Upper lobe of right lung (tissue), 1 donor: ENCODE measurements around the gene BAIAP2L1. TPM values are rescaled to one million over a fixed set of nuclear protein-coding genes. Genes with fewer than 3 reads are reported as not detected.

Source experiments
- ATAC-seq: fragments of 200-7000 bp; cut with Tn5 transposase; one replicate; pipeline ENCODE4 v1.9.1; 2020; ENCODE audit warnings: mild to moderate bottlenecking, moderate library complexity
- DNase-seq: peaks from one replicate; pipeline ENCODE4 v3.0.0-alpha.2; 2020
- H3K27ac ChIP-seq: fragments of 200-600 bp; one replicate; pipeline ENCODE4 v1.8.0; 2022
- H3K27me3 ChIP-seq: fragments of 200-600 bp; one replicate; pipeline ENCODE4 v1.8.0; 2022; ENCODE audit warnings: mild to moderate bottlenecking
- H3K36me3 ChIP-seq: fragments of 200-600 bp; one replicate; pipeline ENCODE4 v1.8.0; 2022
- H3K4me1 ChIP-seq: fragments of 200-600 bp; one replicate; pipeline ENCODE4 v1.8.0; 2022
- H3K4me3 ChIP-seq: fragments of 200-600 bp; one replicate; pipeline ENCODE4 v1.8.0; 2022; ENCODE audit warnings: mild to moderate bottlenecking
- H3K9me3 ChIP-seq: fragments of 200-600 bp; one replicate; pipeline ENCODE4 v1.8.0; 2022
- intact Hi-C: fragments of 100-400 bp; cut with DNase I; formaldehyde crosslinking; loops from one replicate; pipeline ENCODE4 v1.11.0; 2022
- total RNA-seq: library from RNA; stranded (reverse); fragmentation: NEBNext Ultra II Directional; extraction: Animal tissue kit (Norgen Biotek cat#: 25700); gene quantifications from one replicate; pipeline ENCODE4 v1.2.1, GENCODE V29; 2021
- TF ChIP-seq, protein P1 (sequence below): fragments of 200-600 bp; IDR thresholded peaks from one replicate; pipeline ENCODE4 v1.8.0; 2022; ENCODE audit warnings: antibody characterized with exemption
- donor health status: DM: no; HTN: yes; CAD: no; lungs with severe emphysema.

Gene BAIAP2L1
- total RNA-seq, 1 donor from 2014 or later, result 22.9 TPM

DNA sequence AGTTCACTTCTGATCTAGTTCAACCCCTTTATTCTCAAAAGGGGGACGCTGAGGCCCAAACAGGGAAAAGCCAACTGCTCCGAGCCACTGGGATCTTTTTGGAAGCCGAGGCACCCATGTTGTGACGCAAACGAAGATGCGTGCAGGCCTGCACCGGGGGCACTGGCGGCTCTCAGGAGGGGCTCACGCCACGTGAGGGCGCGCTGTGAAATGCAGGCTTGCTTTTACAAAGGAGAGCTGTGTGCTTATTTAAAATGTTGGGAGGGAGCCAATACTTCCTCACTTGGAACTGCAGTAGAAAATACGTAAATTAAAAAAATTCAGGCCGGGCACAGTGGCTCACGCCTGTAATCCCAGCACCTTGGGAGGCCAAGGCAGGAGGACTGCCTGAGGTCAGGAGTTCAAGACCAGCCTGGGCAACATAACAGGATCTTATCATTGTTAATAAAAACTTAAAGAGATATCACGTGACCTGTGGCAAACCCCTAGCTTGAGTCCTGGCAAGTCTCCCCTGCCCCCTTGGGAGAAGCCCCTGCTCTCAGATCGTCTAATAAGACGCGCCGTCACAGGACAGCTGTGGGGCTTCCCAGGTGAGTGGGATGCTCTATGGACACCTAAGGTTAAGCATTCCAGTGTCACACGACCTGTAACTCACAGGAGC lies 103.1 kb downstream of the BAIAP2L1 start:
- H3K4me3 ChIP-seq, result no peak overlapping the region
- no peaks in the 10 kb centered on the region for H3K4me1 ChIP-seq
- TF ChIP-seq, protein P1, sequence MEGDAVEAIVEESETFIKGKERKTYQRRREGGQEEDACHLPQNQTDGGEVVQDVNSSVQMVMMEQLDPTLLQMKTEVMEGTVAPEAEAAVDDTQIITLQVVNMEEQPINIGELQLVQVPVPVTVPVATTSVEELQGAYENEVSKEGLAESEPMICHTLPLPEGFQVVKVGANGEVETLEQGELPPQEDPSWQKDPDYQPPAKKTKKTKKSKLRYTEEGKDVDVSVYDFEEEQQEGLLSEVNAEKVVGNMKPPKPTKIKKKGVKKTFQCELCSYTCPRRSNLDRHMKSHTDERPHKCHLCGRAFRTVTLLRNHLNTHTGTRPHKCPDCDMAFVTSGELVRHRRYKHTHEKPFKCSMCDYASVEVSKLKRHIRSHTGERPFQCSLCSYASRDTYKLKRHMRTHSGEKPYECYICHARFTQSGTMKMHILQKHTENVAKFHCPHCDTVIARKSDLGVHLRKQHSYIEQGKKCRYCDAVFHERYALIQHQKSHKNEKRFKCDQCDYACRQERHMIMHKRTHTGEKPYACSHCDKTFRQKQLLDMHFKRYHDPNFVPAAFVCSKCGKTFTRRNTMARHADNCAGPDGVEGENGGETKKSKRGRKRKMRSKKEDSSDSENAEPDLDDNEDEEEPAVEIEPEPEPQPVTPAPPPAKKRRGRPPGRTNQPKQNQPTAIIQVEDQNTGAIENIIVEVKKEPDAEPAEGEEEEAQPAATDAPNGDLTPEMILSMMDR, result no peak
- DNase-seq, result no peak
- ATAC-seq, result no peak
- no peaks in the 10 kb centered on the region for H3K27me3 ChIP-seq
- H3K9me3 ChIP-seq, result no peaks in the 10 kb centered on the region
- H3K27ac ChIP-seq, result no peak overlapping the region
- peaks cover 33% of the 10 kb centered on the region for H3K36me3 ChIP-seq
- intact Hi-C loops, result loop anchor here (10.0 kb wide), 1 partner anchor 107 kb away; the partner anchor contains the start of gene BAIAP2L1

DNA sequence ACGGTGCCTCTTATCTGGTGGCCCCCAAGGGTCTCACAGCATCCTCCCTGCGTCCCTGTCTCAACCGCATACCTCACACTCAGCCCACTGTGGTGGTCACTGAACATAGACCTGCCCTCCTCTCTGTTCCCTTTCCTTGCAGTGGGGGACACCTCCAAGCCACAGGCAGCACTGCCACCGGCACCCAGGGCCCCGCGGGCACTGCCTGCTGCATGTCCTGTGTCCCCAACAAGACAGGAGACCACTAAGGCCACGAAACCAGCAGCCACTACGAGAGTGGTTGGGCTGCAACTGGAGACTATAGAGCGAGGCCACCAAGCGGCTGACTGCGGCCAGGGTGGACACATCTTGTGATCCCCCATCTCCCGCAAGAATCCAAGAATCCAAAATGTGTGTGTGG lies 104.1 kb downstream of the BAIAP2L1 start:
- Histone ChIP-seq H3K27me3 (no peaks in the 10 kb centered on the region), H3K4me1 (no peaks in the 10 kb centered on the region), H3K9me3 (no peaks in the 10 kb centered on the region), H3K27ac (no peak overlapping the region), H3K4me3 (no peak overlapping the region), H3K36me3 (peaks cover 42% of the 10 kb centered on the region)
- no peak for DNase-seq
- TF ChIP-seq, protein P1, result no peak
- ATAC-seq, result no peak
- intact Hi-C loops, result loop anchor here (10.0 kb wide), 1 partner anchor 108 kb away; the partner anchor contains the start of gene BAIAP2L1

DNA sequence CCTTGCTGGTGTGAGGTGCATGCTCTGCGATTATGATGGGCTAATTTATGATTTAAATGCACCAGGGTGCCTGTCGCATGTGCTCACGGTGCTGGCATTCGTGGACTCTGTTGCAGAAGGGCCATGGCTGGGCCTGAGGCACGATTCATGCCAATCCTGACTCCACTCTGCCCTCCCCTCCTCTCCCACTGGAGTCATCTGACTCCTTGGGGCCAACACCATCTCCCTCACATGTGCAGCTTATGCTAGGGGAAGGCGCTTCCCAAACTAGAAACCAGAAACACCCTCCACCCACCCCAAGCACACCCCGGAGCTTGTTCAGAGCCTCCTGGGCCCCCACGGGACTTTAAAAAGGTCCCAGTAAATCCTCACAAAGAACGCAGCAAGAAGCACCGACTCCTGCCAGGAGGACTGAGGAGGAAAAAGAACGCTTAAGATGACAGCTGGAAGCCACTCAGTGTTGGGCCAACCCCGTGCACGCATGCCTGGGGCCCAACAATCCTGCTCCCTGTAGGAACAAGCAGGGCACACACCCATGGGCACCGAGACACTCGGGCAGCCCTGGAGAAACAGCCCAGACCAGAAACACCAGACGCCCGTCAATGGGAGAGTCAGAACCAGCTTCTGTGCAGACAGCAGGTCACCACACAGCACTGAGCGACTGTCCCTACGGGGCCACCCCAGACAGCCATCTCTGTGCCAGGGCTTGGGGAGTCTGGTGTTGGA lies 105.3 kb downstream of the BAIAP2L1 start:
- H3K9me3 ChIP-seq, result no peaks in the 10 kb centered on the region
- no peak overlapping the region for H3K27ac ChIP-seq
- intact Hi-C loops, result loop anchor here (10.0 kb wide), 1 partner anchor 109 kb away; the partner anchor contains the start of gene BAIAP2L1
- DNase-seq (no peak), ATAC-seq (peak; percentile 45)
- TF ChIP-seq, protein P1, result no peak
- peaks cover 54% of the 10 kb centered on the region for H3K36me3 ChIP-seq
- H3K4me1 ChIP-seq, result no peaks in the 10 kb centered on the region
- no peak overlapping the region for H3K4me3 ChIP-seq
- no peaks in the 10 kb centered on the region for H3K27me3 ChIP-seq

DNA sequence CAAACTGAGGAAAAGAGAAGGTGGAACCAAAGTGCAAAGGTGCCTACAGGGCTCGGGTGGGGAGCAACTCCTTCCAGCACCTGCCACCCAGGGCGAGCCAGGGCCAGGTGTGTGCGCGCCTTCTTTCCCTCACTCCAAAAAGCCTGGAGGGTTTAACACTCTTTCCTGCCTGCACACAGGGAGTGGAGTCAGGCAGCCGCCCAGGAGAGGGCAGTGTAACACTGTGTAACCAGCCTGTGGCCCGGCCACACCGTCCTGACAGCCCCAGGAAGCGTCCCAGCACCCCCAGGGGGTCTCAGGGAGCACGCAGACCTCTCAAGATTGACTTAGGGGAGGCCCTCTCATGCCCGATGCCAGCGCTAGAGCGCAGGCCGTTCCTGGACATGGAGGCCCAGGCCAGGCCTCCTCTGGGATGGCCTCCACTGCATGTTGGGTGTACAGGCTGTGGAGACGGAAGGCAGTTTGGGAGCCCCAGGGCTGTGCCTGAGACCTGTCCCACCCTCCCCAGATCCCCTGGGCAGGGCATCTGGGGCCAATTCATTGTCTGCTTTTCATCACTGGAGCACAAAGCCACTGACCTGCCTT lies 106.0 kb downstream of the BAIAP2L1 start:
- H3K9me3 ChIP-seq, result no peaks in the 10 kb centered on the region
- peaks cover 57% of the 10 kb centered on the region for H3K36me3 ChIP-seq
- intact Hi-C loops, result loop anchor here (10.0 kb wide), 1 partner anchor 110 kb away; the partner anchor contains the start of gene BAIAP2L1
- TF ChIP-seq, protein P1, result peak; percentile 55
- peak; percentile 77 for DNase-seq
- H3K4me3 ChIP-seq, result no peak overlapping the region
- H3K27ac ChIP-seq, result no peak overlapping the region
- H3K4me1 ChIP-seq, result no peaks in the 10 kb centered on the region
- H3K27me3 ChIP-seq, result no peaks in the 10 kb centered on the region
- ATAC-seq, result peak; percentile 77

DNA sequence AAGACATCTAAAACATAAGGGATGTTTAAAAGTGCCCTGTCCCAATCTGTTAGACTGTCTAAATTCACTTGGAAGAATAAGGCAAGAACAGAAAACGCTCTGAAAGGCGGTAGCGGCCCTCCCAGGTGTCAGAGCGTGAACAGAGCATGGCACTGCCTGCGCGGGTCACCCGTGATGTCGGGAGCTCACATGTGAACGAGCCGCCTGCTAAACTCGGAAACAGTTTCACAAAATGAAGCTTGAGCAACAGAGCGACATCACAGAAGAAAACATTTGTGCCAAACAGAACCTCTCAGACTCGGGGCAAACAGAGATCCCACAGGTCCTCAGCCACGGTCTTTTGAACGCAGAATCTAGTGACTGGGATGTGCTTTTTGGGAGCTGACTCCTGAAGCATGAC lies 106.6 kb downstream of the BAIAP2L1 start:
- TF ChIP-seq, protein P1, result no peak
- intact Hi-C loops, result loop anchor here (10.0 kb wide), 1 partner anchor 110 kb away; the partner anchor contains the start of gene BAIAP2L1
- Histone ChIP-seq H3K4me3 (no peak overlapping the region), H3K36me3 (peaks cover 57% of the 10 kb centered on the region), H3K4me1 (peaks cover 4% of the 10 kb centered on the region), H3K9me3 (no peaks in the 10 kb centered on the region), H3K27me3 (no peaks in the 10 kb centered on the region), H3K27ac (no peak overlapping the region)
- no peak for DNase-seq
- no peak for ATAC-seq
